K562 (cell line): ENCODE measurements around the gene RNLS. TPM values are rescaled to one million over a fixed set of nuclear protein-coding genes. Genes with fewer than 3 reads are reported as not detected.

Experiments
- ATAC-seq: fragments of 200-7000 bp; cut with Tn5 transposase; 3 replicates; pipeline ENCODE4 v1.9.1; 2020; ENCODE audit warnings: moderate library complexity
- BruUV-seq: library from RNA; stranded (reverse); fragments of 400-500 nt; replicated peaks from 2 replicates; lab custom pipeline; 2021; lab: Mats Ljungman, UMichigan
- CTCF ChIA-PET: fragments of 300-600 bp; formaldehyde crosslinking; extraction: SDS; loops from one replicate; lab custom pipeline; 2021; ENCODE audit warnings: low intra/inter-chr PET ratio; lab: Yijun Ruan, JAX
- POLR2A ChIA-PET: fragments of 300-600, 350-650 bp; sonication (Branson Sonifier 250); formaldehyde crosslinking; extraction: SDS; loops from one replicate; lab custom pipeline; 2021; ENCODE audit warnings: antibody characterized with exemption, inconsistent platforms; lab: Yijun Ruan, JAX
- DNase-seq, 4 experiments: peaks; one replicate each; pipeline versions ENCODE4 v3.0.0 to v3.0.0-alpha.2; 2011 to 2018; ENCODE audit warnings: low spot score in 3 of 4, mixed read lengths in 3 of 4; ENCODE audit errors: extremely low read depth in 1 of 4
- FAIRE-seq: peaks from 2 replicates; lab custom pipeline; 2011; peaks lifted over from hg19 to GRCh38; lab: Jason Lieb, UNC
- H2AFZ ChIP-seq: 2 replicates; pipeline ENCODE4 v1.6.0; 2011; ENCODE audit warnings: low read depth, low read length, control low read depth, inconsistent platforms
- H3K27ac ChIP-seq: fragments of 200-600 bp; 3 replicates; pipeline ENCODE4 v1.8.0; 2011; ENCODE audit warnings: low read depth, mild to moderate bottlenecking, control low read depth, inconsistent platforms, low read length, moderate library complexity, mixed read lengths; ENCODE audit errors: extremely low read depth
- H3K27me3 ChIP-seq, 2 experiments: fragments of 300-600 bp in 1 of 2; 2 replicates in 1 of 2; 3 replicates in 1 of 2; pipeline versions ENCODE4 v1.6.0 to v1.8.0; 2011; ENCODE audit warnings: inconsistent platforms in 2 of 2, low read length in 2 of 2, mild to moderate bottlenecking in 1 of 2, mixed read lengths in 1 of 2, moderate library complexity in 1 of 2; ENCODE audit not compliant: control insufficient read depth in 2 of 2, insufficient read depth in 2 of 2
- H3K36me3 ChIP-seq: fragments of 300-600 bp; 3 replicates; pipeline ENCODE4 v1.8.0; 2011; ENCODE audit warnings: mild to moderate bottlenecking, low read length, inconsistent platforms; ENCODE audit not compliant: control insufficient read depth, insufficient read depth
- H3K4me1 ChIP-seq, 2 experiments: fragments of 200-600 bp in 1 of 2; replicated peaks in 1 of 2; 2 replicates in 1 of 2; 3 replicates in 1 of 2; pipeline versions ENCODE4 v1.5.1 to v1.8.0; 2011; ENCODE audit warnings: inconsistent platforms in 2 of 2, low read length in 2 of 2, mild to moderate bottlenecking in 1 of 2, mixed read lengths in 1 of 2, moderate library complexity in 1 of 2; ENCODE audit not compliant: control insufficient read depth in 2 of 2, insufficient read depth in 2 of 2
- H3K4me2 ChIP-seq: 2 replicates; pipeline ENCODE4 v1.6.1; 2011; ENCODE audit warnings: low read length, control low read depth, inconsistent platforms, mixed read lengths; ENCODE audit not compliant: insufficient read depth
- H3K4me3 ChIP-seq: fragments of 200-600 bp; sonication (generic), shearing (Covaris generic); 2 replicates; pipeline ENCODE4 v1.5.1; 2016; ENCODE audit warnings: control low read depth, inconsistent platforms
- H3K79me2 ChIP-seq: fragments of 200-600 bp; 3 replicates; pipeline ENCODE4 v1.8.0; 2011; ENCODE audit warnings: low read length, inconsistent platforms; ENCODE audit not compliant: control insufficient read depth, insufficient read depth
- H3K9ac ChIP-seq, 2 experiments: 2 replicates each; pipeline versions ENCODE4 v1.6.0 to v1.6.1; 2011; ENCODE audit warnings: low read depth in 2 of 2, low read length in 2 of 2, control low read depth in 1 of 2, inconsistent platforms in 1 of 2, mild to moderate bottlenecking in 1 of 2, mixed read lengths in 1 of 2; ENCODE audit not compliant: insufficient read depth in 1 of 2
- H3K9me1 ChIP-seq: one replicate; pipeline ENCODE4 v1.6.0; 2011; ENCODE audit warnings: inconsistent platforms, mild to moderate bottlenecking, low read length, moderate library complexity; ENCODE audit not compliant: control insufficient read depth, insufficient read depth
- H3K9me3 ChIP-seq: replicated peaks from 2 replicates; pipeline ENCODE4 v1.5.1; 2011; ENCODE audit warnings: low read depth, low read length, inconsistent platforms; ENCODE audit not compliant: control insufficient read depth, insufficient read depth
- H4K20me1 ChIP-seq: replicated peaks from 2 replicates; pipeline ENCODE4 v1.6.1; 2011; ENCODE audit warnings: low read length, inconsistent platforms, mixed read lengths; ENCODE audit not compliant: control insufficient read depth, insufficient read depth
- DIDO1 ChIP-seq: fragments of 450-650 bp; IDR thresholded peaks from 2 replicates; pipeline ENCODE4 v1.6.1; 2016; ENCODE audit warnings: low read depth, missing biosample characterization, missing genetic modification characterization
- ELF2 ChIP-seq: fragments of 250-450 bp; sonication (Bioruptor Pico); IDR thresholded peaks from 2 replicates; pipeline ENCODE4 v1.5.0; 2021; ENCODE audit warnings: mild to moderate bottlenecking
- HNRNPK ChIP-seq: fragments of 200-400 bp; formaldehyde crosslinking; IDR thresholded peaks from one replicate; pipeline ENCODE4 v1.6.1; 2018; ENCODE audit warnings: mild to moderate bottlenecking, low read depth, low read length; ENCODE audit not compliant: poor library complexity, severe bottlenecking
- KDM4B ChIP-seq, 2 experiments: fragments of 450-650 bp in 1 of 2; sonication (generic) in 1 of 2; IDR thresholded peaks; 2 replicates each; pipeline ENCODE4 v1.6.1; 2016 to 2017; ENCODE audit warnings: borderline replicate concordance in 2 of 2, antibody characterized with exemption in 1 of 2, low read depth in 1 of 2, mild to moderate bottlenecking in 1 of 2
- MCM7 ChIP-seq, 2 experiments: fragments of 450-650 bp; IDR thresholded peaks; 2 replicates each; pipeline ENCODE4 v1.6.1; 2016 to 2018
- SNAPC5 ChIP-seq: fragments of 250-450 bp; sonication (Bioruptor Pico); IDR thresholded peaks from 2 replicates; pipeline ENCODE4 v1.8.0; 2021; ENCODE audit warnings: moderate library complexity, mild to moderate bottlenecking, inconsistent platforms
- TCFL5 ChIP-seq: fragments of 250-450 bp; sonication (Bioruptor Pico); conservative IDR thresholded peaks from 2 replicates; pipeline ENCODE4 v1.6.1; 2021; ENCODE audit warnings: mild to moderate bottlenecking, moderate library complexity, matching md5 sums
- ZNF274 ChIP-seq: IDR thresholded peaks from 2 replicates; pipeline ENCODE4 v1.6.1; 2011; ENCODE audit warnings: low read depth, mild to moderate bottlenecking, low read length, moderate library complexity, borderline replicate concordance
- ZNF639 ChIP-seq, 2 experiments: fragments of 200-800 bp in 1 of 2; sonication (Bioruptor generic) in 1 of 2; sonication (generic) in 1 of 2; formaldehyde crosslinking in 1 of 2; IDR thresholded peaks in 1 of 2; conservative IDR thresholded peaks in 1 of 2; 2 replicates each; pipeline versions ENCODE4 v1.5.0 to v1.6.1; 2016 to 2020; ENCODE audit warnings: missing compliant biosample characterization in 1 of 2, missing genetic modification characterization in 1 of 2, missing genetic modification reagents in 1 of 2
- ZNF76 ChIP-seq: fragments of 250-450 bp; sonication (Bioruptor Pico); IDR thresholded peaks from 2 replicates; pipeline ENCODE4 v1.4.0; 2020; ENCODE audit warnings: mild to moderate bottlenecking, moderate library complexity, borderline replicate concordance
- ZNF766 ChIP-seq: fragments of 200-800 bp; sonication (Bioruptor generic); conservative IDR thresholded peaks from 2 replicates; pipeline ENCODE4 v1.6.1; 2016; ENCODE audit warnings: missing genetic modification characterization, missing compliant biosample characterization
- in situ Hi-C: fragments of 300-500 bp; cut with MboI; formaldehyde crosslinking; loops from 4 replicates; pipeline ENCODE4 v1.15.0; 2018; ENCODE audit warnings: inconsistent platforms, mixed read lengths
- intact Hi-C: fragments of 100-400 bp; cut with micrococcal nuclease; formaldehyde crosslinking; loops from 2 replicates; pipeline ENCODE4 v1.14.2; 2022
- polyA plus RNA-seq, 8 experiments: library from polyadenylated mRNA; depleted of rRNA in 4 of 8; stranded (reverse) in 5 of 8; unstranded in 3 of 8; fragments of >200 nt; fragmentation: Nextera tagmentation in 2 of 8; fragmentation: Illumina TruSeq in 1 of 8; extraction: Ambion mirVana in 2 of 8; extraction: Trizol in 1 of 8; gene quantifications; 2 replicates each; pipeline versions ENCODE4 v1.2.1 to v1.2.3, GENCODE V29; 2011 to 2014; ENCODE audit warnings: inconsistent platforms in 1 of 8, missing spikeins in 1 of 8
- total RNA-seq, 7 experiments: library from RNA; depleted of rRNA in 6 of 7; stranded (reverse); fragments of >200 nt in 6 of 7; fragmentation: Illumina TruSeq in 2 of 7; extraction: Trizol in 2 of 7; gene quantifications; 2 replicates each; pipeline versions ENCODE4 v1.2.1 to v1.2.3, GENCODE V29; 2011 to 2021; ENCODE audit warnings: low replicate concordance in 1 of 7
- TF ChIP-seq, protein P1 (sequence below): fragments of 450-650 bp; formaldehyde crosslinking; IDR thresholded peaks from 2 replicates; pipeline ENCODE4 v1.4.0; 2022; ENCODE audit warnings: missing genetic modification characterization
- TF ChIP-seq, protein P2 (sequence below): sonication (generic); formaldehyde crosslinking; IDR thresholded peaks from 2 replicates; pipeline ENCODE4 v1.9.0; 2022; ENCODE audit warnings: mild to moderate bottlenecking, missing genetic modification reagents
- TF ChIP-seq, protein P3 (sequence below): fragments of 450-650 bp; IDR thresholded peaks from 2 replicates; pipeline ENCODE4 v1.6.1; 2017; ENCODE audit warnings: antibody characterized with exemption, mild to moderate bottlenecking

Gene RNLS
- total and polyA plus RNA-seq, 9 of the 15 experiments (the other 6 are each of a cell fraction or from before 2014, with no cell fraction given) = 0.14 to 0.72 (median 0.41) TPM; not detected in 3

DNA sequence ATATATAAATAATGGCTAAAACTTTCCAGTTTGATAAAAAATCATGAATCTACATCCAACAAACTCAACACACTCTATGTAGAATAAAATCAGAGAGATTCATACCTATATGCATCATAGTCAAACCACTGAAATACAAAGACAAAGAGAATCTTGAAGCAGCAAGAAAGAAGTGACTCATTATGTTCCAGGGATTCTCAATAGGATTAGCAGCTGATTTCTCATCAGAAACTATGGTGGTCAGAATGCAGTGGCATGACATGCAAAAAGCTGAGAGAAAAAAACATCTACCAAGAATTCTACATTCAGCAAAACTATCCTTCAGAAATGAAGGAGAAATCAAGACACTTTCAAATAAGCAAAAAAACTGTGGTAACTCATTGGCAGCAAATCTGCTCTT, 187.4 kb downstream of the RNLS start:
- H3K9me3 ChIP-seq = no peaks in the 10 kb centered on the region
- TF ChIP-seq ELF2 (CRISPR knock-in tag) = no peak
- no peak for TF ChIP-seq DIDO1 (tag)
- TF ChIP-seq TCFL5 (CRISPR knock-in tag) = no peak
- no peak for TF ChIP-seq HNRNPK
- no peak for TF ChIP-seq ZNF766 (CRISPR knock-in tag)
- no peak for TF ChIP-seq MCM7 (IDR thresholded peaks at IDR 0.05)
- no peak for TF ChIP-seq ZNF76 (CRISPR knock-in tag)
- no peak for TF ChIP-seq ZNF274
- TF ChIP-seq, protein P1, sequence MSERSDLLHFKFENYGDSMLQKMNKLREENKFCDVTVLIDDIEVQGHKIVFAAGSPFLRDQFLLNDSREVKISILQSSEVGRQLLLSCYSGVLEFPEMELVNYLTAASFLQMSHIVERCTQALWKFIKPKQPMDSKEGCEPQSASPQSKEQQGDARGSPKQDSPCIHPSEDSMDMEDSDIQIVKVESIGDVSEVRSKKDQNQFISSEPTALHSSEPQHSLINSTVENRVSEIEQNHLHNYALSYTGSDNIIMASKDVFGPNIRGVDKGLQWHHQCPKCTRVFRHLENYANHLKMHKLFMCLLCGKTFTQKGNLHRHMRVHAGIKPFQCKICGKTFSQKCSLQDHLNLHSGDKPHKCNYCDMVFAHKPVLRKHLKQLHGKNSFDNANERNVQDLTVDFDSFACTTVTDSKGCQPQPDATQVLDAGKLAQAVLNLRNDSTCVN (CRISPR knock-in tag) = no peak
- no peak for TF ChIP-seq SNAPC5 (CRISPR knock-in tag)
- TF ChIP-seq, protein P2, sequence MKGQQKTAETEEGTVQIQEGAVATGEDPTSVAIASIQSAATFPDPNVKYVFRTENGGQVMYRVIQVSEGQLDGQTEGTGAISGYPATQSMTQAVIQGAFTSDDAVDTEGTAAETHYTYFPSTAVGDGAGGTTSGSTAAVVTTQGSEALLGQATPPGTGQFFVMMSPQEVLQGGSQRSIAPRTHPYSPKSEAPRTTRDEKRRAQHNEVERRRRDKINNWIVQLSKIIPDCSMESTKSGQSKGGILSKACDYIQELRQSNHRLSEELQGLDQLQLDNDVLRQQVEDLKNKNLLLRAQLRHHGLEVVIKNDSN (CRISPR knock-in tag) = no peak
- TF ChIP-seq KDM4B (IDR thresholded peaks at IDR 0.05; ENCODE audit: borderline replicate concordance in 2 of 2, low read depth in 1 of 2) = no peak
- no peak for TF ChIP-seq ZNF639 (CRISPR knock-in tag; conservative IDR thresholded peaks at IDR 0.05 in 1 of 2, IDR thresholded peaks at IDR 0.05 in 1 of 2)
- TF ChIP-seq, protein P3, sequence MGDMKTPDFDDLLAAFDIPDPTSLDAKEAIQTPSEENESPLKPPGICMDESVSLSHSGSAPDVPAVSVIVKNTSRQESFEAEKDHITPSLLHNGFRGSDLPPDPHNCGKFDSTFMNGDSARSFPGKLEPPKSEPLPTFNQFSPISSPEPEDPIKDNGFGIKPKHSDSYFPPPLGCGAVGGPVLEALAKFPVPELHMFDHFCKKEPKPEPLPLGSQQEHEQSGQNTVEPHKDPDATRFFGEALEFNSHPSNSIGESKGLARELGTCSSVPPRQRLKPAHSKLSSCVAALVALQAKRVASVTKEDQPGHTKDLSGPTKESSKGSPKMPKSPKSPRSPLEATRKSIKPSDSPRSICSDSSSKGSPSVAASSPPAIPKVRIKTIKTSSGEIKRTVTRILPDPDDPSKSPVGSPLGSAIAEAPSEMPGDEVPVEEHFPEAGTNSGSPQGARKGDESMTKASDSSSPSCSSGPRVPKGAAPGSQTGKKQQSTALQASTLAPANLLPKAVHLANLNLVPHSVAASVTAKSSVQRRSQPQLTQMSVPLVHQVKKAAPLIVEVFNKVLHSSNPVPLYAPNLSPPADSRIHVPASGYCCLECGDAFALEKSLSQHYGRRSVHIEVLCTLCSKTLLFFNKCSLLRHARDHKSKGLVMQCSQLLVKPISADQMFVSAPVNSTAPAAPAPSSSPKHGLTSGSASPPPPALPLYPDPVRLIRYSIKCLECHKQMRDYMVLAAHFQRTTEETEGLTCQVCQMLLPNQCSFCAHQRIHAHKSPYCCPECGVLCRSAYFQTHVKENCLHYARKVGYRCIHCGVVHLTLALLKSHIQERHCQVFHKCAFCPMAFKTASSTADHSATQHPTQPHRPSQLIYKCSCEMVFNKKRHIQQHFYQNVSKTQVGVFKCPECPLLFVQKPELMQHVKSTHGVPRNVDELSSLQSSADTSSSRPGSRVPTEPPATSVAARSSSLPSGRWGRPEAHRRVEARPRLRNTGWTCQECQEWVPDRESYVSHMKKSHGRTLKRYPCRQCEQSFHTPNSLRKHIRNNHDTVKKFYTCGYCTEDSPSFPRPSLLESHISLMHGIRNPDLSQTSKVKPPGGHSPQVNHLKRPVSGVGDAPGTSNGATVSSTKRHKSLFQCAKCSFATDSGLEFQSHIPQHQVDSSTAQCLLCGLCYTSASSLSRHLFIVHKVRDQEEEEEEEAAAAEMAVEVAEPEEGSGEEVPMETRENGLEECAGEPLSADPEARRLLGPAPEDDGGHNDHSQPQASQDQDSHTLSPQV = no peak

More for the DNA sequence above, 187.4 kb downstream of the RNLS start:
- Histone ChIP-seq H3K9ac (no peak overlapping the region), H4K20me1 (no peaks in the 10 kb centered on the region), H3K27ac (no peak overlapping the region), H3K4me3 (no peak overlapping the region), H3K36me3 (no peaks in the 10 kb centered on the region), H3K4me1 (no peaks in the 10 kb centered on the region), H3K4me2 (no peak overlapping the region), H2AFZ (no peak overlapping the region), H3K27me3 (no peaks in the 10 kb centered on the region), H3K9me1 (no peaks in the 10 kb centered on the region), H3K79me2 (no peaks in the 10 kb centered on the region)
- no peak for ATAC-seq
- no peak for FAIRE-seq
- intact Hi-C loops = no loop called here
- POLR2A ChIA-PET = no interaction called here
- DNase-seq = no peak
- CTCF ChIA-PET = no interaction called here
- in situ Hi-C loops = no loop called here
- BruUV-seq = no TSS peak
